ENCODE data around the gene MED29. TPM values are rescaled to one million over a fixed set of nuclear protein-coding genes. Genes with fewer than 3 reads are reported as not detected.
A peak's percentile ranks its signal among the peaks of the same experiment; 100 is the strongest.

The MED29 gene
- total RNA-seq, 6 experiments from 2014 or later = 19.4 to 38.1 (median 24.1) TPM

DNA sequence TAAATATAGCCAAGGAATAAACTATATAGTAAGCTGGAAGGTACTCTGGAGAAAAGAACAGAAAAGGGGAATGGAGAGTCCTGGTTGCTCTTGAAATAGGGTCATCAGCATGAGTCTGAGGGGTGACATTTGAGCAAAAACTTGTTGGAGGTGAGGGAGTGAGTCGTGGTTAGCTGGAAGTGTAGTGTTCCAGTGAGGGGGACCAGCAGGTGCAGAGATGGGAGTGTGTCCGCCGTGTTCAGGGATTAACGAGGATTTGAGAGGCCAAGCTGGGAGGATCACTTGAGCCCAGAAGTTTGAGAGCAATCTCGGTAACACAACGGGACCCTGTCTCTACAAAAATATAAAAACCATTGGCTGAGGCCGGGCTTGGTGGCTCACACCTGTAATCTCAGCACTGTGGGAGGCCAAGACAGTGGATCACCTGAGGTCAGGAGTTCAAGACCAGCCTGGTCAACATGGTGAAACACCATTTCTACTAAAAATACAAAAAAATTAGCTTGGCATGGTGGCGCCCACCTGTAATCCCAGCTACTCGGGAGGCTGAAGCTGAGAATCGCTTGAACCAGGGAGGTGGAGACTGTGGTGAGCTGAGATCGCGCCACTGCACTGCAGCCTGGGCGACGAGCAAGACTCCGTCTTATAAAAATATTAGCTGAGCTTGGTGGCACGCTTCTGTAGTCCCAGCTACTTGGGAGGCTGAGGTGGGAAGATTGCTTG, 55.3 kb downstream of the MED29 start:
- TF ChIP-seq POLR2A (IDR thresholded peaks at IDR 0.05) = no peak
- TF ChIP-seq, protein P1, sequence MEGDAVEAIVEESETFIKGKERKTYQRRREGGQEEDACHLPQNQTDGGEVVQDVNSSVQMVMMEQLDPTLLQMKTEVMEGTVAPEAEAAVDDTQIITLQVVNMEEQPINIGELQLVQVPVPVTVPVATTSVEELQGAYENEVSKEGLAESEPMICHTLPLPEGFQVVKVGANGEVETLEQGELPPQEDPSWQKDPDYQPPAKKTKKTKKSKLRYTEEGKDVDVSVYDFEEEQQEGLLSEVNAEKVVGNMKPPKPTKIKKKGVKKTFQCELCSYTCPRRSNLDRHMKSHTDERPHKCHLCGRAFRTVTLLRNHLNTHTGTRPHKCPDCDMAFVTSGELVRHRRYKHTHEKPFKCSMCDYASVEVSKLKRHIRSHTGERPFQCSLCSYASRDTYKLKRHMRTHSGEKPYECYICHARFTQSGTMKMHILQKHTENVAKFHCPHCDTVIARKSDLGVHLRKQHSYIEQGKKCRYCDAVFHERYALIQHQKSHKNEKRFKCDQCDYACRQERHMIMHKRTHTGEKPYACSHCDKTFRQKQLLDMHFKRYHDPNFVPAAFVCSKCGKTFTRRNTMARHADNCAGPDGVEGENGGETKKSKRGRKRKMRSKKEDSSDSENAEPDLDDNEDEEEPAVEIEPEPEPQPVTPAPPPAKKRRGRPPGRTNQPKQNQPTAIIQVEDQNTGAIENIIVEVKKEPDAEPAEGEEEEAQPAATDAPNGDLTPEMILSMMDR (IDR thresholded peaks at IDR 0.05) = no peak
- Histone ChIP-seq H3K27ac (peak overlapping the region; percentile 72 to 86 (median 84)), H3K36me3 (no peaks in the 10 kb centered on the region), H3K4me3 (peak overlapping the region; percentile 76 to 98 (median 82)), H3K27me3 (no peaks in the 10 kb centered on the region), H3K9me3 (no peaks in the 10 kb centered on the region), H3K4me1 (peaks cover 0 to 44% (median 18%) of the 10 kb centered on the region in 4 donors)
- ATAC-seq = no peak
- no peak for DNase-seq
- 84% methylated on average over 10 of the region's 16 CpGs for WGBS (ENCODE audit: insufficient coverage, low coverage, low lambda C conversion rate, missing lambda C conversion rate)
- intact Hi-C loops (cut with DNase I) = no loop called here

DNA sequence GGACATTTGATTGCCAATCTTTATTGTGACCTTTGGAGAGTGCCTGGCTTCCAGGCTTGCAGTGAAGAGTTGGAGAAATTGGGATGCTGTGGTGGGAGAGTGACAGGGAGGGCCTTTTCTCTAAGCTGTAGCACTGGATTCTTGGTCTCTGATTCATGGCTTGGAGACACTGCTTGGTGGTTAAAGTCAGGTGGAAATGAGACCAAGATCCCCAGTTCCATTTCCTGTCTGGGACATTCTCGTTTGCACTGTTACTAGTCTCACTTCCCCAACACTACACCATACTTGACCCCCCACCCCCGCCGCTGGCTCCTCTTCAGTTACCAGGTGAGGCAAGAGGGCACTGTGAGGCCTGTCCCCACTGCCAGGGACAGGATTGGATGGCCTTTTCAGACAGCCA, 57.1 kb downstream of the MED29 start:
- Histone ChIP-seq H3K4me3 (no peak overlapping the region), H3K9me3 (no peaks in the 10 kb centered on the region), H3K36me3 (peaks cover 0 to 11% (median under 1%) of the 10 kb centered on the region in 4 donors), H3K27me3 (no peaks in the 10 kb centered on the region), H3K4me1 (peaks cover 0 to 47% (median 18%) of the 10 kb centered on the region in 4 donors), H3K27ac (no peak overlapping the region)
- intact Hi-C loops (cut with DNase I) = no loop called here
- TF ChIP-seq POLR2A (IDR thresholded peaks at IDR 0.05) = no peak
- TF ChIP-seq, protein P1 (IDR thresholded peaks at IDR 0.05) = no peak
- DNase-seq = no peak
- no peak for ATAC-seq
- 32% methylated on average over 3 of the region's 3 CpGs for WGBS (ENCODE audit: insufficient coverage, low coverage, low lambda C conversion rate, missing lambda C conversion rate)

DNA sequence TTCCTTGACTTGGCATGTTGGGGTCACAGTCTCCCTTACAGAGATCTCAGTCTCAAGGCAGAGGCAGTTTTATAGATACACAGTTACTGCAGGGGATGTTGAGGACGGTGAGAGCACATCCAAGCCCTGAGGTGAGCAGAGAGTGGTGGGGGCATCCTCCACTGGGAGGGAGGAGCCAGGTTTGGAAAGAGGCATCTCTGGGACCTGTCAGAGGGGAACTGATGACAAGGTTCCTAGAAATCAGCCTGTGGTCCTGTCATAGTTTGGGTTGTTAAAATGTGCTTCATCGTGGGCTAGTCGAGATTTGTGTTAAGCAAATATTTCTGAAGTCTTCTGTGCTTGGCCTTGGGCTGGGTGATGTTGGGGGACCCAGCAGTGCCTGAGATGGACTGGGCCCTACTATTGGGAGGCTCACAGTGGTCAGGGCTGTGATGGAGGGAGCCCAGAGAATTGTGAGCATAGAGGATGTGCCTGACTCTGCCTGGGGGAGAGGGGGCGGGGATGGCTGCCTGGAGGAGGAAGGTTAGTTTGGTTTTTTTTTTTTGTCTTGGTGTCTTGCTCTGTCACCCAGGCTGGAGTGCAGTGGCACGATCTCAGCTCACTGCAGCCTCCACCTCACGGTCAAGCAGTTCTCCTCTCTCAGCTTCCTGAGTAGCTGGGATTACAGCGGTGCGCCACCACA, 58.1 kb downstream of the MED29 start:
- intact Hi-C loops (cut with DNase I) = no loop called here
- no peaks in the 10 kb centered on the region for H3K9me3 ChIP-seq
- no peak overlapping the region for H3K4me3 ChIP-seq
- peaks cover 0 to 45% (median 17%) of the 10 kb centered on the region in 4 donors for H3K4me1 ChIP-seq
- DNase-seq (no peak), ATAC-seq (no peak)
- H3K27ac ChIP-seq = no peak overlapping the region
- WGBS (ENCODE audit: insufficient coverage, low coverage, low lambda C conversion rate, missing lambda C conversion rate) = 61% methylated on average over 3 of the region's 8 CpGs
- TF ChIP-seq, protein P1 (IDR thresholded peaks at IDR 0.05) = no peak
- TF ChIP-seq POLR2A (IDR thresholded peaks at IDR 0.05) = no peak
- peaks cover 0 to 20% (median 1%) of the 10 kb centered on the region in 4 donors for H3K36me3 ChIP-seq
- H3K27me3 ChIP-seq = no peaks in the 10 kb centered on the region

Small RNAs within 50 kb of the gene (microRNA-seq; reads per million reads assigned to microRNA genes)
- gene MIR4530 = 0 to 0.29 reads per million in 2 donors

Small RNAs within 50 kb of the gene (small RNA-seq; reads per million reads assigned to genes)
- gene AC011445.2 (0 to 0.48 reads per million in 2 experiments), gene MIR4530 (0 reads per million in 2 experiments), gene RN7SL566P (0 reads per million in 2 experiments)

Other genes with a start within 250 kb of the MED29 start
- gene NCCRP1, start 194.4 kb upstream of the MED29 start, total RNA-seq = not detected
- gene SYCN, start 187.1 kb upstream of the MED29 start, total RNA-seq = not detected
- not detected for gene IFNL3, start 146.4 kb upstream of the MED29 start, total RNA-seq
- gene IFNL4, start 142.5 kb upstream of the MED29 start, total RNA-seq = not detected
- not detected for gene IFNL2, start 123.0 kb upstream of the MED29 start, total RNA-seq
- gene IFNL1, start 95.0 kb upstream of the MED29 start, total RNA-seq = not detected
- gene LRFN1, start 70.5 kb upstream of the MED29 start, total RNA-seq = under 1 TPM; 0.32 to 0.97 (median 0.61) TPM
- gene GMFG, start 55.3 kb upstream of the MED29 start, total RNA-seq = 10 to 100 TPM in 3 of 6 experiments, 1 to 10 TPM in 3; 2.8 to 23.8 (median 12.7) TPM
- gene SAMD4B, start 49.0 kb upstream of the MED29 start, total RNA-seq = 10 to 100 TPM; 23.0 to 45.6 (median 31.6) TPM
- 10 to 100 TPM; 18.6 to 34.9 (median 24.8) TPM for gene PAF1, start 272 bp upstream of the MED29 start, total RNA-seq
- 100 to 1,000 TPM in 3 of 6 experiments, 10 to 100 TPM in 3; 28.3 to 156 (median 91.7) TPM for gene ZFP36, start 15.5 kb downstream of the MED29 start, total RNA-seq
- gene PLEKHG2, start 21.3 kb downstream of the MED29 start, total RNA-seq = 10 to 100 TPM in 1 of 6 experiments, 1 to 10 TPM in 5; 1.6 to 15.0 (median 6.3) TPM
- gene RPS16, start 44.6 kb downstream of the MED29 start, total RNA-seq = 100 to 1,000 TPM; 448 to 643 (median 568) TPM
- 10 to 100 TPM; 42.3 to 60.8 (median 54.7) TPM for gene SUPT5H, start 54.2 kb downstream of the MED29 start, total RNA-seq
- gene TIMM50, start 89.5 kb downstream of the MED29 start, total RNA-seq = 10 to 100 TPM; 28.1 to 48.1 (median 31.3) TPM
- not detected for gene DLL3, start 107.6 kb downstream of the MED29 start, total RNA-seq
- not detected for gene SELENOV, start 123.8 kb downstream of the MED29 start, total RNA-seq
- gene EID2B, start 141.5 kb downstream of the MED29 start, total RNA-seq = under 1 TPM; 0.18 to 0.78 (median 0.46) TPM
- 1 to 10 TPM; 4.3 to 7.6 (median 5.4) TPM for gene EID2, start 148.8 kb downstream of the MED29 start, total RNA-seq
- not detected for gene LGALS13, start 211.1 kb downstream of the MED29 start, total RNA-seq